K562 (cell line): ENCODE measurements around the gene ESAM. TPM values are rescaled to one million over a fixed set of nuclear protein-coding genes. Genes with fewer than 3 reads are reported as not detected.

Experiments
- ATAC-seq: fragments of 200-7000 bp; cut with Tn5 transposase; 3 replicates; pipeline ENCODE4 v1.9.1; 2020; ENCODE audit warnings: moderate library complexity
- BruUV-seq: library from RNA; stranded (reverse); fragments of 400-500 nt; replicated peaks from 2 replicates; lab custom pipeline; 2021; lab: Mats Ljungman, UMichigan
- CTCF ChIA-PET: fragments of 300-600 bp; formaldehyde crosslinking; extraction: SDS; loops from one replicate; lab custom pipeline; 2021; ENCODE audit warnings: low intra/inter-chr PET ratio; lab: Yijun Ruan, JAX
- POLR2A ChIA-PET: fragments of 300-600, 350-650 bp; sonication (Branson Sonifier 250); formaldehyde crosslinking; extraction: SDS; loops from one replicate; lab custom pipeline; 2021; ENCODE audit warnings: antibody characterized with exemption, inconsistent platforms; lab: Yijun Ruan, JAX
- DNase-seq, 4 experiments: peaks; one replicate each; pipeline versions ENCODE4 v3.0.0 to v3.0.0-alpha.2; 2011 to 2018; ENCODE audit warnings: low spot score in 3 of 4, mixed read lengths in 3 of 4; ENCODE audit errors: extremely low read depth in 1 of 4
- FAIRE-seq: peaks from 2 replicates; lab custom pipeline; 2011; peaks lifted over from hg19 to GRCh38; lab: Jason Lieb, UNC
- H2AFZ ChIP-seq: 2 replicates; pipeline ENCODE4 v1.6.0; 2011; ENCODE audit warnings: low read depth, low read length, control low read depth, inconsistent platforms
- H3K27ac ChIP-seq: fragments of 200-600 bp; 3 replicates; pipeline ENCODE4 v1.8.0; 2011; ENCODE audit warnings: low read depth, mild to moderate bottlenecking, control low read depth, inconsistent platforms, low read length, moderate library complexity, mixed read lengths; ENCODE audit errors: extremely low read depth
- H3K27me3 ChIP-seq, 2 experiments: fragments of 300-600 bp in 1 of 2; 2 replicates in 1 of 2; 3 replicates in 1 of 2; pipeline versions ENCODE4 v1.6.0 to v1.8.0; 2011; ENCODE audit warnings: inconsistent platforms in 2 of 2, low read length in 2 of 2, mild to moderate bottlenecking in 1 of 2, mixed read lengths in 1 of 2, moderate library complexity in 1 of 2; ENCODE audit not compliant: control insufficient read depth in 2 of 2, insufficient read depth in 2 of 2
- H3K36me3 ChIP-seq: fragments of 300-600 bp; 3 replicates; pipeline ENCODE4 v1.8.0; 2011; ENCODE audit warnings: mild to moderate bottlenecking, low read length, inconsistent platforms; ENCODE audit not compliant: control insufficient read depth, insufficient read depth
- H3K4me1 ChIP-seq, 2 experiments: fragments of 200-600 bp in 1 of 2; replicated peaks in 1 of 2; 2 replicates in 1 of 2; 3 replicates in 1 of 2; pipeline versions ENCODE4 v1.5.1 to v1.8.0; 2011; ENCODE audit warnings: inconsistent platforms in 2 of 2, low read length in 2 of 2, mild to moderate bottlenecking in 1 of 2, mixed read lengths in 1 of 2, moderate library complexity in 1 of 2; ENCODE audit not compliant: control insufficient read depth in 2 of 2, insufficient read depth in 2 of 2
- H3K4me2 ChIP-seq: 2 replicates; pipeline ENCODE4 v1.6.1; 2011; ENCODE audit warnings: low read length, control low read depth, inconsistent platforms, mixed read lengths; ENCODE audit not compliant: insufficient read depth
- H3K4me3 ChIP-seq: fragments of 200-600 bp; sonication (generic), shearing (Covaris generic); 2 replicates; pipeline ENCODE4 v1.5.1; 2016; ENCODE audit warnings: control low read depth, inconsistent platforms
- H3K79me2 ChIP-seq: fragments of 200-600 bp; 3 replicates; pipeline ENCODE4 v1.8.0; 2011; ENCODE audit warnings: low read length, inconsistent platforms; ENCODE audit not compliant: control insufficient read depth, insufficient read depth
- H3K9ac ChIP-seq, 2 experiments: 2 replicates each; pipeline versions ENCODE4 v1.6.0 to v1.6.1; 2011; ENCODE audit warnings: low read depth in 2 of 2, low read length in 2 of 2, control low read depth in 1 of 2, inconsistent platforms in 1 of 2, mild to moderate bottlenecking in 1 of 2, mixed read lengths in 1 of 2; ENCODE audit not compliant: insufficient read depth in 1 of 2
- H3K9me1 ChIP-seq: one replicate; pipeline ENCODE4 v1.6.0; 2011; ENCODE audit warnings: inconsistent platforms, mild to moderate bottlenecking, low read length, moderate library complexity; ENCODE audit not compliant: control insufficient read depth, insufficient read depth
- H3K9me3 ChIP-seq: replicated peaks from 2 replicates; pipeline ENCODE4 v1.5.1; 2011; ENCODE audit warnings: low read depth, low read length, inconsistent platforms; ENCODE audit not compliant: control insufficient read depth, insufficient read depth
- H4K20me1 ChIP-seq: replicated peaks from 2 replicates; pipeline ENCODE4 v1.6.1; 2011; ENCODE audit warnings: low read length, inconsistent platforms, mixed read lengths; ENCODE audit not compliant: control insufficient read depth, insufficient read depth
- ATF6 ChIP-seq: sonication (generic); formaldehyde crosslinking; IDR thresholded peaks from 2 replicates; pipeline ENCODE4 v1.4.0; 2020; ENCODE audit warnings: mild to moderate bottlenecking, missing genetic modification reagents
- ELK1 ChIP-seq: sonication (generic); formaldehyde crosslinking; IDR thresholded peaks from 2 replicates; pipeline ENCODE4 v1.8.1; 2022; ENCODE audit warnings: missing genetic modification reagents
- PPARD ChIP-seq: fragments of 250-450 bp; sonication (Bioruptor Pico); IDR thresholded peaks from 2 replicates; pipeline ENCODE4 v1.8.0; 2022; ENCODE audit warnings: inconsistent platforms, mild to moderate bottlenecking, moderate library complexity
- SMARCB1 ChIP-seq: IDR thresholded peaks from 2 replicates; pipeline ENCODE4 v1.6.1; 2011; ENCODE audit warnings: improper control_type of control experiment, low read depth; ENCODE audit not compliant: insufficient read length
- WGBS: fragments of 100-300 bp; shearing (Covaris generic); methylation state at CpG from one replicate; pipeline ENCODE4 v1.1.6; 2016; ENCODE audit warnings: low coverage, mixed read lengths; ENCODE audit not compliant: insufficient coverage; ENCODE audit errors: missing lambda C conversion rate; 5-methylcytosine and 5-hydroxymethylcytosine counted together
- in situ Hi-C: fragments of 300-500 bp; cut with MboI; formaldehyde crosslinking; loops from 4 replicates; pipeline ENCODE4 v1.15.0; 2018; ENCODE audit warnings: inconsistent platforms, mixed read lengths
- intact Hi-C: fragments of 100-400 bp; cut with micrococcal nuclease; formaldehyde crosslinking; loops from 2 replicates; pipeline ENCODE4 v1.14.2; 2022
- polyA plus RNA-seq, 8 experiments: library from polyadenylated mRNA; depleted of rRNA in 4 of 8; stranded (reverse) in 5 of 8; unstranded in 3 of 8; fragments of >200 nt; fragmentation: Nextera tagmentation in 2 of 8; fragmentation: Illumina TruSeq in 1 of 8; extraction: Ambion mirVana in 2 of 8; extraction: Trizol in 1 of 8; gene quantifications; 2 replicates each; pipeline versions ENCODE4 v1.2.1 to v1.2.3, GENCODE V29; 2011 to 2014; ENCODE audit warnings: inconsistent platforms in 1 of 8, missing spikeins in 1 of 8
- total RNA-seq, 7 experiments: library from RNA; depleted of rRNA in 6 of 7; stranded (reverse); fragments of >200 nt in 6 of 7; fragmentation: Illumina TruSeq in 2 of 7; extraction: Trizol in 2 of 7; gene quantifications; 2 replicates each; pipeline versions ENCODE4 v1.2.1 to v1.2.3, GENCODE V29; 2011 to 2021; ENCODE audit warnings: low replicate concordance in 1 of 7
- TF ChIP-seq, protein P1 (sequence below): fragments of 200-400 bp; formaldehyde crosslinking; IDR thresholded peaks from 2 replicates; pipeline ENCODE4 v1.6.1; 2017; ENCODE audit warnings: mild to moderate bottlenecking, low read depth, low read length, moderate library complexity

Gene ESAM
- total and polyA plus RNA-seq, 9 of the 15 experiments (the other 6 are each of a cell fraction or from before 2014, with no cell fraction given): 0.06 to 1.5 (median 0.22) TPM

GRCh38 chr11:124791626-124792341, 29.7 kb upstream of the ESAM start:
- FAIRE-seq: no peak

More at GRCh38 chr11:124791626-124792341, 29.7 kb upstream of the ESAM start:
- H3K9ac ChIP-seq: no peak overlapping the region
- H3K4me1 ChIP-seq: no peaks in the 10 kb centered on the region
- no peak overlapping the region for H2AFZ ChIP-seq
- H3K27ac ChIP-seq: no peak overlapping the region
- DNase-seq (no peak), ATAC-seq (no peak)
- no peak overlapping the region for H3K4me2 ChIP-seq
- H3K9me3 ChIP-seq: no peaks in the 10 kb centered on the region
- peaks cover 12% of the 10 kb centered on the region for H3K79me2 ChIP-seq
- H3K4me3 ChIP-seq: no peak overlapping the region
- WGBS: 70% methylated on average over 4 of the region's 4 CpGs
- BruUV-seq: no TSS peak
- TF ChIP-seq PPARD (CRISPR knock-in tag): no peak
- TF ChIP-seq ATF6 (CRISPR knock-in tag): no peak
- TF ChIP-seq, protein P1, sequence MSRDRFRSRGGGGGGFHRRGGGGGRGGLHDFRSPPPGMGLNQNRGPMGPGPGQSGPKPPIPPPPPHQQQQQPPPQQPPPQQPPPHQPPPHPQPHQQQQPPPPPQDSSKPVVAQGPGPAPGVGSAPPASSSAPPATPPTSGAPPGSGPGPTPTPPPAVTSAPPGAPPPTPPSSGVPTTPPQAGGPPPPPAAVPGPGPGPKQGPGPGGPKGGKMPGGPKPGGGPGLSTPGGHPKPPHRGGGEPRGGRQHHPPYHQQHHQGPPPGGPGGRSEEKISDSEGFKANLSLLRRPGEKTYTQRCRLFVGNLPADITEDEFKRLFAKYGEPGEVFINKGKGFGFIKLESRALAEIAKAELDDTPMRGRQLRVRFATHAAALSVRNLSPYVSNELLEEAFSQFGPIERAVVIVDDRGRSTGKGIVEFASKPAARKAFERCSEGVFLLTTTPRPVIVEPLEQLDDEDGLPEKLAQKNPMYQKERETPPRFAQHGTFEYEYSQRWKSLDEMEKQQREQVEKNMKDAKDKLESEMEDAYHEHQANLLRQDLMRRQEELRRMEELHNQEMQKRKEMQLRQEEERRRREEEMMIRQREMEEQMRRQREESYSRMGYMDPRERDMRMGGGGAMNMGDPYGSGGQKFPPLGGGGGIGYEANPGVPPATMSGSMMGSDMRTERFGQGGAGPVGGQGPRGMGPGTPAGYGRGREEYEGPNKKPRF: no peak
- no peak for TF ChIP-seq ELK1 (CRISPR knock-in tag)
- TF ChIP-seq SMARCB1: no peak
- no peaks in the 10 kb centered on the region for H3K27me3 ChIP-seq
- in situ Hi-C loops (no loop called here), intact Hi-C loops (loop anchor here (2.0 kb wide), 1 partner anchor 147 kb away; no protein-coding TSS in a partner anchor)
- CTCF ChIA-PET: no interaction called here
- H3K36me3 ChIP-seq: no peaks in the 10 kb centered on the region; the same call in 2 of the 3 replicates
- POLR2A ChIA-PET: interaction anchor here (0.6 to 1.9 kb wide), 2 partner anchors 12 to 29 kb away, joined by 3 to 4 read pairs; no protein-coding TSS in a partner anchor
- H4K20me1 ChIP-seq: no peaks in the 10 kb centered on the region
- H3K9me1 ChIP-seq: no peaks in the 10 kb centered on the region
